Endothelial cell of umbilical vein (primary cell): ENCODE results near the gene RGS17. TPM values are rescaled to one million over a fixed set of nuclear protein-coding genes. Genes with fewer than 3 reads are reported as not detected.

ENCODE experiments used
- BruUV-seq: library from RNA; stranded (reverse); fragments of 400-500 nt; replicated peaks from 2 replicates; lab custom pipeline; 2021; lab: Mats Ljungman, UMichigan
- CTCF ChIA-PET: fragments of 300-600, 350-600 bp; sonication (Branson Sonifier 250); formaldehyde crosslinking; loops from one replicate; lab custom pipeline; 2021; ENCODE audit warnings: antibody characterized with exemption, inconsistent platforms; lab: Charles Lee
- POLR2A ChIA-PET: fragments of 300-600, 350-600 bp; sonication (Branson Sonifier 250); formaldehyde crosslinking; loops from one replicate; lab custom pipeline; 2021; ENCODE audit warnings: antibody characterized with exemption, inconsistent platforms; lab: Charles Lee
- DNase-seq: peaks from one replicate; pipeline ENCODE4 v3.0.0-alpha.2; 2011; ENCODE audit warnings: low read depth, low spot score
- FAIRE-seq: peaks from 2 replicates; lab custom pipeline; 2011; peaks lifted over from hg19 to GRCh38; lab: Jason Lieb, UNC
- H2AFZ ChIP-seq: 2 replicates; pipeline ENCODE4 v1.6.0; 2012; ENCODE audit warnings: low read depth, low read length, control low read depth, inconsistent platforms
- H3K27ac ChIP-seq: 2 replicates; pipeline ENCODE4 v1.5.1; 2011; ENCODE audit warnings: low read depth, mild to moderate bottlenecking, control low read depth, low read length, moderate library complexity; ENCODE audit not compliant: insufficient read depth
- H3K27me3 ChIP-seq, 2 experiments: 2 replicates each; pipeline versions ENCODE4 v1.6.0 to v1.6.1; 2011; ENCODE audit warnings: low read length in 2 of 2, mixed read lengths in 1 of 2; ENCODE audit not compliant: control insufficient read depth in 2 of 2, insufficient read depth in 2 of 2
- H3K36me3 ChIP-seq, 2 experiments: 2 replicates in 1 of 2; 3 replicates in 1 of 2; pipeline ENCODE4 v1.5.1; 2011; ENCODE audit warnings: low read length in 2 of 2, mild to moderate bottlenecking in 1 of 2, moderate library complexity in 1 of 2; ENCODE audit not compliant: control insufficient read depth in 2 of 2, insufficient read depth in 2 of 2; ENCODE audit errors: extremely low read depth in 1 of 2
- H3K4me1 ChIP-seq: 3 replicates; pipeline ENCODE4 v1.5.1; 2011; ENCODE audit warnings: mild to moderate bottlenecking, low read length; ENCODE audit not compliant: control insufficient read depth, insufficient read depth; ENCODE audit errors: extremely low read depth
- H3K4me2 ChIP-seq: 2 replicates; pipeline ENCODE4 v1.6.1; 2011; ENCODE audit warnings: low read length, control low read depth, mixed read lengths; ENCODE audit not compliant: insufficient read depth
- H3K4me3 ChIP-seq, 3 experiments: fragments of 200-600 bp in 1 of 3; sonication (generic), shearing (Covaris generic) in 1 of 3; replicated peaks in 1 of 3; 2 replicates each; pipeline ENCODE4 v1.5.1; 2011 to 2016; ENCODE audit warnings: control low read depth in 3 of 3, low read length in 3 of 3, mild to moderate bottlenecking in 2 of 3, inconsistent platforms in 1 of 3, low read depth in 1 of 3, moderate library complexity in 1 of 3; ENCODE audit not compliant: insufficient read depth in 1 of 3
- H3K79me2 ChIP-seq: 2 replicates; pipeline ENCODE4 v1.6.0; 2012; ENCODE audit warnings: low read length, inconsistent platforms; ENCODE audit not compliant: control insufficient read depth, insufficient read depth
- H3K9ac ChIP-seq: replicated peaks from 2 replicates; pipeline ENCODE3; 2011; ENCODE audit warnings: low read length, control low read depth; ENCODE audit not compliant: insufficient read depth; ENCODE audit errors: extremely low read depth
- H3K9me1 ChIP-seq: replicated peaks from 3 replicates; pipeline ENCODE4 v1.6.0; 2011; ENCODE audit warnings: mild to moderate bottlenecking, low read length; ENCODE audit not compliant: control insufficient read depth, insufficient read depth; ENCODE audit errors: extremely low read depth
- H3K9me3 ChIP-seq: replicated peaks from 2 replicates; pipeline ENCODE4 v1.5.1; 2012; ENCODE audit warnings: low read length, inconsistent platforms; ENCODE audit not compliant: control insufficient read depth, insufficient read depth
- H4K20me1 ChIP-seq: replicated peaks from 2 replicates; pipeline ENCODE3; 2011; ENCODE audit warnings: mild to moderate bottlenecking, low read length; ENCODE audit not compliant: control insufficient read depth, insufficient read depth; ENCODE audit errors: extremely low read depth
- CTCF ChIP-seq, 2 donors: IDR thresholded peaks; 1 replicate in 1 of 2; 2 replicates in 1 of 2; pipeline ENCODE4 v1.5.1; 2011; ENCODE audit warnings: low read length in 2 of 2, mild to moderate bottlenecking in 2 of 2, moderate library complexity in 2 of 2, control low read depth in 1 of 2, inconsistent platforms in 1 of 2, low read depth in 1 of 2; ENCODE audit not compliant: insufficient read depth in 1 of 2; ENCODE audit errors: extremely low read depth in 1 of 2
- EZH2 ChIP-seq: IDR thresholded peaks from 2 replicates; pipeline ENCODE4 v1.6.1; 2012; ENCODE audit warnings: borderline replicate concordance, low read depth, mild to moderate bottlenecking, moderate library complexity, low read length, inconsistent platforms; ENCODE audit not compliant: severe bottlenecking
- FOS ChIP-seq: IDR thresholded peaks from 2 replicates; pipeline ENCODE4 v1.6.1; 2011; ENCODE audit warnings: mild to moderate bottlenecking, low read length, moderate library complexity, borderline replicate concordance; ENCODE audit not compliant: insufficient read depth
- GATA2 ChIP-seq: IDR thresholded peaks from 2 replicates; pipeline ENCODE4 v1.7.0; 2011; ENCODE audit warnings: low read depth, mild to moderate bottlenecking, moderate library complexity, mixed read lengths, low read length; ENCODE audit not compliant: insufficient read length, insufficient read depth
- JUN ChIP-seq: IDR thresholded peaks from 2 replicates; pipeline ENCODE4 v1.6.1; 2011; ENCODE audit warnings: borderline replicate concordance, low read depth; ENCODE audit not compliant: insufficient read length, insufficient read depth
- MAX ChIP-seq: IDR thresholded peaks from 2 replicates; pipeline ENCODE4 v1.6.1; 2011; ENCODE audit not compliant: insufficient read depth, insufficient read length
- MYC ChIP-seq: IDR thresholded peaks from one replicate; pipeline ENCODE4 v1.6.1; 2011; ENCODE audit warnings: mild to moderate bottlenecking, low read depth, low read length
- POLR2A ChIP-seq: IDR thresholded peaks from 2 replicates; pipeline ENCODE4 v1.6.1; 2012; ENCODE audit warnings: low read depth, mild to moderate bottlenecking, control low read depth, low read length
- POLR2AphosphoS5 ChIP-seq: IDR thresholded peaks from 2 replicates; pipeline ENCODE4 v1.6.1; 2012; ENCODE audit warnings: low read depth, mild to moderate bottlenecking, control low read depth, low read length, moderate library complexity; ENCODE audit not compliant: insufficient read depth
- dilution Hi-C: fragments of 300-500 bp; cut with MboI; formaldehyde crosslinking; loops from one replicate; pipeline ENCODE4 v1.15.0; 2019; ENCODE audit warnings: low sequenced_read_pairs; ENCODE audit not compliant: extremely low pct_ligation_motif_present
- intact Hi-C: fragments of 100-400 bp; cut with micrococcal nuclease; formaldehyde crosslinking; loops from one replicate; pipeline ENCODE4 v1.10.0; 2022
- polyA plus RNA-seq, 4 experiments: library from polyadenylated mRNA; depleted of rRNA in 3 of 4; stranded (reverse) in 3 of 4; unstranded in 1 of 4; fragments of >200 nt; gene quantifications; 2 replicates each; pipeline versions ENCODE4 v1.2.1 to v1.2.3, GENCODE V29; 2011 to 2012; ENCODE audit warnings: missing spikeins in 1 of 4
- total RNA-seq: library from RNA; stranded (reverse); gene quantifications from 2 replicates; pipeline ENCODE4 v1.2.3, GENCODE V29; 2021

RGS17 gene
- total and polyA plus RNA-seq, 2 donors (not counting 3 experiments of a cell fraction or from before 2014, with no cell fraction given) = 0.40 to 1.1 TPM

- H3K36me3 ChIP-seq = no peaks in the 10 kb centered on the region
- no peak overlapping the region for H3K4me3 ChIP-seq
- dilution Hi-C loops = no loop called here
- ChIA-PET POLR2A (no interaction called here), CTCF (interaction anchor here (0.8 to 3.9 kb wide), 7 partner anchors 51 to 478 kb away, joined by 3 to 36 read pairs (median 5); no protein-coding TSS in a partner anchor)
- no peaks in the 10 kb centered on the region for H3K27me3 ChIP-seq
- TF ChIP-seq GATA2 = no peak
- TF ChIP-seq POLR2A = no peak
- no peak for TF ChIP-seq JUN
- TF ChIP-seq CTCF (IDR thresholded peaks at IDR 0.05; ENCODE audit: extremely low read depth in 1 of 2, insufficient read depth in 1 of 2, low read depth in 1 of 2, low read length in 2 of 2) = no peak
- TF ChIP-seq POLR2AphosphoS5 = no peak
- TF ChIP-seq EZH2 = no peak
- no peak for TF ChIP-seq FOS
- no peak for TF ChIP-seq MYC
- no peak for TF ChIP-seq MAX
- no TSS peak for BruUV-seq
- H3K9me1 ChIP-seq = no peaks in the 10 kb centered on the region
- FAIRE-seq (no peak), DNase-seq (no peak)
- no peaks in the 10 kb centered on the region for H3K79me2 ChIP-seq
- no peak overlapping the region for H3K27ac ChIP-seq
- no peak overlapping the region for H2AFZ ChIP-seq
- no peak overlapping the region for H3K9ac ChIP-seq
- H3K4me1 ChIP-seq = peaks cover 15% of the 10 kb centered on the region
- H4K20me1 ChIP-seq = no peaks in the 10 kb centered on the region
- no peaks in the 10 kb centered on the region for H3K9me3 ChIP-seq
- H3K4me2 ChIP-seq = no peak overlapping the region
- intact Hi-C loops = loop anchor here (5.0 kb wide), 2 partner anchors 58 to 1113 kb away; no protein-coding TSS in a partner anchor
Observed at GRCh38 chr6:153034139-153034538, 96.9 kb downstream of the RGS17 start.
